SW480 (cell line): ENCODE data around the gene CHMP4A.

ENCODE experiments used
- DNase-seq: peaks from one replicate; pipeline ENCODE4 v3.0.0-alpha.2; 2016; ENCODE audit warnings: low spot score

The CHMP4A gene

GRCh38 chr14:24178399-24179178 lies 34.7 kb downstream of the CHMP4A start:
- no peak for DNase-seq

DNA sequence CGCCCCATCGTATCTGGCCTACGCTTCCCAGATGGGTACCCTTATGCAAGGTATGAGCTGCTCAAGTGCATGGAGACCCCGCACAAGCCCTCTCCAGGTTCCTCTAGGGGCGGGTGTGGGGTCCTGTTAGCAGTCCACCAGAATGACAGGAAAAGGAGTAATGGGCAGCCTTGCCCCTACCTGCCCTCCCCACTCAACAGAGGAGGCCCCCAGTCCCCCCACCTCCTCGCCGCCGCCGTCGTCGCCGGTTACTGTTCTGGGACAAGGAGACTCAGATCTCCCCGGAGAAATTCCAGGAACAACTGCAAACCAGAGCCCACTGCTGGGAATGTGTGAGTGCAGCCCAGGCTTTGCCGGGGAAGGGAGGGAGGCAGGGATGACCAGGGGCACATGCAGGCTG lies 35.4 kb downstream of the CHMP4A start:
- no peak for DNase-seq

DNA sequence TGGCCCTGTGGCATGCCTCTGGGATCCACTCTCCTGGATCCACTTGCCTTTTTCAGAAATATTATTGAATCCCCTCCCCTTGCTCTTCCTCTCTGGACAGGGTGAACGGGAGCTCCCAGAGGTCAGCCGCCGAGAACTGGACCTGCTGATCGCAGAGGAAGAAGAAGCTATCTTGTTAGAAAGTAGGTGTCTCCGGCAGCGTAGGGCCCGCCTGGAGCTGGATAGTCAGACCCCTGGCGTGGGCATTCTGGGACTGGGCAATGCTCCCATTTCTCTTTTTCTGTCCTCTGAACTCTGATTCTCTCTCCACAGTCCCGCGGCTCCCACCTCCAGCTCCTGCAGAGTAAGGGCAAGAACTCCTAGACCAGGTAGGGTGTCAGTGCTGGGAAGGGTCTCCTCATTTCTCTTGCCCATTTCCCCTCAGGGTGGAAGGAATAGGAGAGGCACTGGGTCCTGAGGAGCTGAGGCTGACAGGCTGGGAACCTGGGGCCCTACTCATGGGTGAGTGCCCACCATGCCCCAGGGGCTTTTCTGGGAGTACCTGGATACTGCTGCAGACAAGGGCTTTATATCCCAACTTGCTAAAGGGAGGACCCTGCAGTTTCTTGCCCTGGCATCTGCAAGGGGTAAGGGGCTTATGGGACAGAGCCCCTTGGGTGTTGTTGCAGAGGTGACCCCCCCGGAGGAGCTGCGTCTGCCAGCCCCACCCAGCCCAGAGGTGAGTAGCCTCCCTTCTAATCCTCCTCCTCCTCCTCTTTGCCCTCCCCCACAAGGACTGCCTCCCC lies 36.1 kb downstream of the CHMP4A start:
- DNase-seq: no peak

GRCh38 chr14:24176599-24176998 lies 36.7 kb downstream of the CHMP4A start:
- DNase-seq: no peak

- DNase-seq: no peak
These were observed 40.4 kb downstream of the CHMP4A start for GRCh38 chr14:24172871-24173281.

- DNase-seq: no peak
These were observed 40.9 kb downstream of the CHMP4A start for GRCh38 chr14:24172261-24172860.

GRCh38 chr14:24171422-24172260 lies 41.6 kb downstream of the CHMP4A start, which contains the start of gene REC8:
Gene REC8, plus strand, starts transcription at chr14:24172080. Its CDS starts 473 bp downstream, at chr14:24172553.
- no peak for DNase-seq

- no peak for DNase-seq
These were observed 45.7 kb downstream of the CHMP4A start for GRCh38 chr14:24167469-24168114.

DNA sequence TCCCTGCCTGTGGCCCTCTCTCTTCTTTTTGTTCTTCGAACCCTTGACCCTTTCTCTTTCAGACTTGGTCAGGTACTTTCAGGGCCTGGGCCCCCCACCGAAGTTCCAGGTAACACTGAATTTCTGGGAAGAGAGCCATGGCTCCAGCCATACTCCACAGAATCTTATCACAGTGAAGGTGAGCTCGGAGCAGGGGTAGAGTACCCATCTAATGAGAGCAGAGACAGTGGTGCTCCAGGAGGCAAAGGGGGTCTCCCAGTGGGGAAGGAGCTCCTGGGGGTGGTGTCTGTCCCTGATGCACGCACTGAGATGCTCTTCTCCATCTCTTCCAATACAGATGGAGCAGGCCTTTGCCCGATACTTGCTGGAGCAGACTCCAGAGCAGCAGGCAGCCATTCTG lies 47.5 kb downstream of the CHMP4A start:
- no peak for DNase-seq

DNA sequence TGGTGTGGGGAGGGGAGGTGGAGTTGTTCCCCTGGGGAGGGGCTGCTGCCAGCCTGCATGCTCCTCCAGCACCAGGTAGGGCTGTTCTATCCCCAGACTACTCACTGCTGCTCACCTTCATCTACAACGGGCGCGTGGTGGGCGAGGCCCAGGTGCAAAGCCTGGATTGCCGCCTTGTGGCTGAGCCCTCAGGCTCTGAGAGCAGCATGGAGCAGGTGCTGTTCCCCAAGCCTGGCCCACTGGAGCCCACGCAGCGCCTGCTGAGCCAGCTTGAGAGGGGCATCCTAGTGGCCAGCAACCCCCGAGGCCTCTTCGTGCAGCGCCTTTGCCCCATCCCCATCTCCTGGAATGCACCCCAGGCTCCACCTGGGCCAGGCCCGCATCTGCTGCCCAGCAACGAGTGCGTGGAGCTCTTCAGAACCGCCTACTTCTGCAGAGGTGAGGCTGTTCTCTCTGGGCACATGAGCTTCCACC lies 48.7 kb downstream of the CHMP4A start:
- no peak for DNase-seq

DNA sequence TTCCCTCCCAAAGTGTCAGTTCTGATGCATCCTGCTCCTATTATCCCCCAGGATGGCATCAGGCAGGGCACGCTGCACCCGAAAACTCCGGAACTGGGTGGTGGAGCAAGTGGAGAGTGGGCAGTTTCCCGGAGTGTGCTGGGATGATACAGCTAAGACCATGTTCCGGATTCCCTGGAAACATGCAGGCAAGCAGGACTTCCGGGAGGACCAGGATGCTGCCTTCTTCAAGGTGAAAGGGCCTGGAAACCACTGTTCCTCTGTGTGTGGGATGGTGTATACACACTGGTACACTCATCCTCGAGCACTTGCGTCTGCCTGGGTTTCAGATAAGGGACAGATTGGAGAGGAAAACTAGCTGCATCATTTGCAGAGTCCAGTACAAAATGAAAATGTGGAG lies 51.2 kb downstream of the CHMP4A start:
- DNase-seq: no peak

DNA sequence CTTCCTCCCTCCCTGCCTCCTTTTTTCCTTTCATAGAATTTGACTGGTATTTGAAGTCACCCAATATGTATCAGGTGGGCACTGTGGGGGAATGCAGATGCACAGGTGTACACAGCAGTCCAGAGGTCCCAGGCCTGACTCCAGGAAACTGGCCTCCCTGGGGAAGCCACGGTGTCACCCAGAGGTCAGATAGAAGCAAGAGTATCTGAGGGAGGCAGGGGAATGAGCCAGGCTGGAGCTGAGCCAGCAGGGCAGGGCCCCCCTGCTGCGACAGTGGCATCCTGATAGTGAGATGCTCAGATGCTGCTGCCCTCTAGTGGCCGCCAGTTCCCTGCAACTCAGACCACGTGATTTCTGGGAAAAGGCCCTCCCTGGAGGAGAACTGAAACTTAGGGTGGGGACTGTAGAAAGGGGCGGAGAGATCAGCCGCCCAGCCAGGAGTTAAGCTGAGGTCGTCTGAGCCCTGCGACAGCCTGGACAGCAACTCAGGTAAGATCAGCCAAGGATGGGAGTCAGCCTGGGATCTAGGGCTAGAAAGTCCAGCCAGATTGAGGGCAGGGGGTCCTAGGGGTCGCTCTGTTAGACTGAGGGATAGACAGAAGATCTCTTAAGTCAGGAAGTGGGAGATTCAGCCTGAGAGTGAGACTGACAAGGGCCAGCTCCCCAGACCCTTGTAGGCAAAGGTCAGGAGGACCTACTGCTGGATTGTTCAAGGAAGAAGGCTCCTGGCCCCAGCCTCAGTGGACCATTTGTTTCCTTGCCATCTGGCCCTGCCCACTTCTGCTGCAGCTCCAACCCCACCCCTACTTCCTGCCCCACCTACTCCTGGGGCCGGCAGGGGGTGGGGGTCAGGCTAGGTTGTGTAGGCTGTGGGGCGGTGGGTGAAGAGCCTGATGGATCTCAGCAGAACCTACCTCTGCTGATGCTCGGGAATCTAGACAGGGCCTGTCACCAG lies 52.2 kb downstream of the CHMP4A start, which contains the start of gene IRF9:
Gene IRF9 (plus strand): TSS at position 416 of the 955 bp plus-strand sequence. CDS start 880 bp downstream, outside the sequence.
- peak; percentile 90 for DNase-seq

DNA sequence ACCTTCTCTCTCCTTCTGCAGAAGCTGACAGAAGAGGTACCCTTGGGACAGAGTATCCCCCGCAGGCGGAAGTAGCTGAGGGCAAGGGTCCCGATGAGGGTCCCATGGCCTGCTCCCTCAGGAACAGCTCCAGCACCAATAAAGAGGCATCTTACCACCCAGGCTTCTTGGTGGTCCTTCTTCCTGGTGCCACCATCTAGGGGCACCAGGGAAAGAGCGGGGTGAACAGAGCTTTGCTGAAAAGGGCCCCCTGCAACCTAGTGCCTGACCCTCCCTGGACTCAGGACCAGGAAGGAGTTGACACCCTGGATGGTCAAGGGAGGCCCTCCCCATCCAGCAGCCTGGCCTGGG lies 52.8 kb downstream of the CHMP4A start:
- DNase-seq: no peak

GRCh38 chr14:24159777-24160498 lies 53.4 kb downstream of the CHMP4A start:
- DNase-seq: no peak
